KOPT-K1 (cell line): Measurements from ENCODE around the gene NUP62.
"Not testable (repeated sequence)": the region's sequence is repeated elsewhere in the genome, so short reads cannot be mapped to it uniquely, and the experiment has no call there.

Source experiments
- H3K27ac ChIP-seq: fragments of 200-600 bp; sonication (generic); 2 replicates; pipeline ENCODE4 v1.5.1; 2016; ENCODE audit warnings: antibody characterized with exemption, mild to moderate bottlenecking, low read depth, low read length; ENCODE audit not compliant: poor library complexity, severe bottlenecking
- H3K36me3 ChIP-seq: fragments of 200-600 bp; sonication (generic); 2 replicates; pipeline ENCODE4 v1.5.1; 2017; ENCODE audit warnings: antibody characterized with exemption, mild to moderate bottlenecking, low read length, moderate library complexity; ENCODE audit not compliant: insufficient read depth
- H3K9me3 ChIP-seq: fragments of 200-600 bp; sonication (generic); 2 replicates; pipeline ENCODE4 v1.5.1; 2017; ENCODE audit warnings: antibody characterized with exemption, low read length, mild to moderate bottlenecking; ENCODE audit not compliant: insufficient read depth, poor library complexity, severe bottlenecking

The NUP62 gene

DNA sequence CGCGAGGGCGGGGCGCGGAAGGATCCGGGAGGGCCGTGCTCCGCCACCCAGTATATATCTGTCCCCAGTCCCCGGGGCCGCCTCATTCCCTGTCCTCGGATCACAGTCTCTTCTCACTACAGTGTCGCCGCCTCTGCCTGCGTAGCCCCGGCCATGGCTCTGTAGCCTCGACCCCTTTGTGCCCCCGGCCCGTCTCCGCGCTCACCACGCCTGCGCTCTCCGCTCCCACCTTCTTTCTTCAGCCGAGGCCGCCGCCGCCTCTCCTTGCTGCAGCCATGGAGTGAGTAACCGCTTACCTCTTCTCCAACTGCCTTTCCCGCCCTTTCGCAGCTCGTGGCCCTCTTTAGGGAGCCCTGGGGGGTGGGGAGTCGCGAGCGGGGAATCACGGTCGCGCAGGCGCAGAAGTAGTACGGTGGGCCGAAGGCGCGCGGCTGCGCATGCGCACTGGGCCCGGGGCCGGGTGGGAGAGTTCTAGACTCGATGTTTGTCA, at the start of gene NUP62, which contains the start of gene ATF5:
NUP62 (minus strand) TSS at position 384 of the 490 bp plus-strand sequence. CDS start 19,697 bp downstream, outside the sequence.
ATF5 (plus strand) TSS at position 85 of the 490 bp plus-strand sequence. CDS start 1,646 bp downstream, outside the sequence.
- peak within 1 kb of the TSS; percentile 95 for H3K27ac ChIP-seq
- H3K36me3 ChIP-seq = peaks cover 38% of the 10 kb centered on the region
- H3K9me3 ChIP-seq = no peaks in the 10 kb centered on the region

DNA sequence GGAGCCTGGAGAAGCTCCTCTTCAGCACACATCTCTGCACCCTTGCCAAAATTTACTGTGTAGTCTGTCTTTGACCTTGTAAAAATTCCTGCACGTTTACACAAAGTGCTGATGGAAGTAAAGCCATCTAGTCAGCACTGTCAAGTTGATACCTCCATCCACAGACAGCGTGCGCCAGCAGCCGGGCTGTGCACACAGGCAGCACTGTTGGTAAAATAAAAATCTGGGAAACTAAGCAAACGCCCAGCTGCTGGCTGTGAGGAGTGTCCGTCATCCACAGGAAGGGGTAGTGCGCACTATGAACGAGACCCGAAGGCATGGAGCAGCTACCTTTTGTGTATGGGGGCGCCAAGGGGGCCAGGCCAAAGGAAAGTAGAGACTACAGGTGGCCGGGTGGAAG, 49.0 kb upstream of the NUP62 start:
- no peaks in the 10 kb centered on the region for H3K9me3 ChIP-seq
- H3K27ac ChIP-seq = no peak overlapping the region
- peaks cover 31% of the 10 kb centered on the region for H3K36me3 ChIP-seq

GRCh38 chr19:49977881-49978280, 48.6 kb upstream of the NUP62 start:
- Histone ChIP-seq H3K36me3 (peaks cover 31% of the 10 kb centered on the region), H3K9me3 (no peaks in the 10 kb centered on the region), H3K27ac (no peak overlapping the region)

GRCh38 chr19:49977076-49977475, 47.8 kb upstream of the NUP62 start:
- Histone ChIP-seq H3K9me3 (no peaks in the 10 kb centered on the region), H3K27ac (no peak overlapping the region), H3K36me3 (peaks cover 28% of the 10 kb centered on the region)

GRCh38 chr19:49976496-49976895, 47.2 kb upstream of the NUP62 start:
- peaks cover 22% of the 10 kb centered on the region for H3K36me3 ChIP-seq
- H3K9me3 ChIP-seq = no peaks in the 10 kb centered on the region

GRCh38 chr19:49975051-49975450, 45.7 kb upstream of the NUP62 start:
- peaks cover 21% of the 10 kb centered on the region; the same call in 1 of the 2 replicates for H3K36me3 ChIP-seq
- no peaks in the 10 kb centered on the region for H3K9me3 ChIP-seq
- H3K27ac ChIP-seq = no peak overlapping the region

More at GRCh38 chr19:49976496-49976895, 47.2 kb upstream of the NUP62 start:
- H3K27ac ChIP-seq = no peak overlapping the region

GRCh38 chr19:49973987-49974386, 44.7 kb upstream of the NUP62 start:
- Histone ChIP-seq H3K27ac (no peak overlapping the region), H3K36me3 (peaks cover 18% of the 10 kb centered on the region; the same call in 1 of the 2 replicates), H3K9me3 (no peaks in the 10 kb centered on the region)

- Histone ChIP-seq H3K9me3 (no peaks in the 10 kb centered on the region), H3K27ac (no peak overlapping the region), H3K36me3 (peaks cover 15% of the 10 kb centered on the region; the same call in 1 of the 2 replicates)
Measured at GRCh38 chr19:49972841-49973240, 43.5 kb upstream of the NUP62 start.

DNA sequence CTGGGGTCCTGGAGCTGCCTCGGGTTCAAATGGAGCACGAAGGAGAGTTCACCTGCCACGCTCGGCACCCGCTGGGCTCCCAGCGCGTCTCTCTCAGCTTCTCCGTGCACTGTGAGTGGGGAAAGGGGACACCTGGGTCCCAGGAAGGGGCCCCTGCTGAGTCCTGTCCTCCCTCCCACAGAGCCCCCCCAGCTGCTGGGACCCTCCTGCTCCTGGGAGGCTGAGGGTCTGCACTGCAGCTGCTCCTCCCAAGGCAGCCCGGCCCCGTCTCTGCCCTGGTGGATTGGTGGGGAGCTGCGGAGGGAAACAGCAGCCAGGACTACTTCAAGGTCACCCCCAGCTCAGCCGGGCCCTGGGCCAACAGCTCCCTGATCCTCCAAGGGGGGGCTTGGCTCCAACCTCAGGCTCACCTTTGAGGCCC, 42.7 kb upstream of the NUP62 start:
- no peaks in the 10 kb centered on the region for H3K9me3 ChIP-seq
- peaks cover 13% of the 10 kb centered on the region; the same call in 1 of the 2 replicates for H3K36me3 ChIP-seq
- no peak overlapping the region for H3K27ac ChIP-seq

DNA sequence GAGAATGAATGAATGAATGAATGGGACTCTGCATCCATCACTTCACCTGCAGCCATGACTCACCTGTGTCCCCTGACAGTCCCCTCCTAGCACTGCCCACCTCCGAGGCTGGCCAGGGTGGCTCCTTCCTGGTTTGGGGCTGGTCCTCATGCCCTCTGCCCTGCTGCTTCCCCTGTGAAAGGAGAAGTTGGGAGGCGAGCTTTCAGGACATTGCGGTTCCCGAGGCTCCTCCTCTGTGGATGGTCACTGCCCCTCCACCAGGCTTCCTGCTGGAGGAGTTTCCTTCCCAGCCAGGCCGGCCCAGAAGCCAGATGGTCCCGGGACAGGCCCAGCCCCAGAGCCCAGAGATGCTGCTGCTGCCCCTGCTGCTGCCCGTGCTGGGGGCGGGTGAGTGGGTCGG, 40.1 kb upstream of the NUP62 start:
- H3K9me3 ChIP-seq, H3K27ac ChIP-seq: not testable (repeated sequence)

DNA sequence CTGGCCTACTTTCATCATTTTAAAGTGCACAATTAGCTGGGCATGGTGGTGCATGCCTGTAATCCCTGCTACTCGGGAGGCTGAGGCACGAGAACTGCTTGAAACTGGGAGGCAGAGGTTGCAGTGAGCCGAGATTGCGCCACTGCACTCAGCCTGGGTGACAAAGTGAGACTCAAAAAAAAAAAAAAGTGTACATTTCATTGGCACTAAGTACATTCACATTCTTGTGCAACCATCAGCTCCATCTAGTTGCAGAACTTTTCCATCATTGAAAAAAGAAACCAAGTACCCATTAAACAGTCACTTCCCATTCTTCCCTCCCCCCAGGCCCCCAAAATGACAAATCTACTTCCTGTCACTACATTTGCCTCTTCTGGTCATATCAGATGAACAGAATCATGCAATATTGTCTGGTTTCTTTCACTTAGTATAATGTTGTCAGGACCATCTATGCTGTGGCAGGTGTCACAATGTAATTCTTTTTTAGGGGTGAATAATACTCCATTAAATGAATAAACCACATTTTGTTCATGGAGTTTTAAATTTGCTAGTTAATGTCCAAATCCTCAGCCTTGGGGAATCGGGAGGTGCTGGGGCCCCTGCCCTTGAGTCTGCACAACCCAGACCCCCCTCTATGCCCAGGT, 39.1 kb upstream of the NUP62 start:
- no peaks in the 10 kb centered on the region for H3K9me3 ChIP-seq
- H3K27ac ChIP-seq = no peak overlapping the region
- no peaks in the 10 kb centered on the region for H3K36me3 ChIP-seq

More for the DNA sequence above, 40.1 kb upstream of the NUP62 start:
- not testable (repeated sequence) for H3K36me3 ChIP-seq

- not testable (repeated sequence) for H3K27ac ChIP-seq, H3K9me3 ChIP-seq, H3K36me3 ChIP-seq
Measured at GRCh38 chr19:49960980-49961379, 31.7 kb upstream of the NUP62 start, which contains the start of gene SIGLEC11. Gene SIGLEC11, minus strand, starts transcription at chr19:49961172. Its CDS starts 91 bp downstream, at chr19:49961081.

- H3K9me3 ChIP-seq, H3K36me3 ChIP-seq, H3K27ac ChIP-seq: not testable (repeated sequence)
Measured at GRCh38 chr19:49959892-49960291, 30.6 kb upstream of the NUP62 start.

DNA sequence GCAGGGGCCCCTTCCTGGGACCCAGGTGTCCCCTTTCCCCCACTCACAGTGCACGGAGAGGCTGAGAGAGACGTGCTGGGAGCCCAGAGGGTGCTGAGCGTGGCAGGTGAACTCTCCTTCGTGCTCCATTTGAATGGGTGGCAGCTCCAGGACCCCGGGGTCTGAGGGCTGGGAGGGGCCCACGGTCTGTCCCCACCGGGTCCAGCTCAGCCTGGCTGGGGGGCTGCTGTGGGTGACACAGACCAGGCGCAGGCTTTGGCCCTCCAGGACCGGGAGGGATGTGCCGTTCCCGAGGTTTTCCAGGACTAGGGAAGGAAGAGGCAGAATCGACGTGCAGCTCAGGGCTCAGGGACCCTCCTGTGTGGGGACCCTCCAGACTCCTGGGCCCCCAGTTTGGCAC, 29.3 kb upstream of the NUP62 start:
- not testable (repeated sequence) for H3K27ac ChIP-seq, H3K9me3 ChIP-seq, H3K36me3 ChIP-seq

DNA sequence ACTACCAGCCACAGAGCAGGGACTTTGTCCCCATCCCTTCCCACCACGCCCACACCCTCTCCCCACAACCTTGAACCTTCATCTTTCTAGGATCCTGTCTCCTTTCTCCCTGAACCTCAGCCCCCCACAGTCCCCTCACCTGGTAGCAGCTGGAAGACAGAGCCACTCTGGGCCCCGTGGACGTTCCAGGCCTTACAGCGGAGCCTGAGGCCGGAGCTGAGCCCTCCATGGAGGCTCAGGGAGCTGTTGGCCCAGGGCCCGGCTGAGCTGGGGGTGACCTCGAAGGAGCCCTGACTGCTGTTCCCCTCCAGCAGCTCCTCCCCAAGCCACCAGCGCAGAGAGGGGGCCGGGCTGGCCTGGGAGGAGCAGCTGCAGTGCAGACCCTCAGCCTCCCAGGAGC, 28.8 kb upstream of the NUP62 start:
- H3K9me3 ChIP-seq, H3K27ac ChIP-seq, H3K36me3 ChIP-seq: not testable (repeated sequence)
